CD4-positive, alpha-beta T cell (primary cell): ENCODE data around the gene GBP6. TPM values are rescaled to one million over a fixed set of nuclear protein-coding genes. Genes with fewer than 3 reads are reported as not detected.
"Not testable (repeated sequence)": the region's sequence is repeated elsewhere in the genome, so short reads cannot be mapped to it uniquely, and the experiment has no call there.

Experiments used
- ATAC-seq: fragments of 200-7000 bp; cut with Tn5 transposase; one replicate; pipeline ENCODE4 v1.10.0; 2022; ENCODE audit warnings: mild to moderate bottlenecking; ENCODE audit not compliant: poor library complexity
- CTCF ChIA-PET: fragments of 350-600 bp; sonication (Branson Sonifier 250); formaldehyde crosslinking; loops from one replicate; lab custom pipeline; 2021; ENCODE audit warnings: antibody characterized with exemption, inconsistent platforms; lab: Charles Lee
- POLR2A ChIA-PET: fragments of 350-600 bp; sonication (Branson Sonifier 250); formaldehyde crosslinking; loops from one replicate; lab custom pipeline; 2021; ENCODE audit warnings: antibody characterized with exemption, inconsistent platforms; lab: Charles Lee
- DNase-seq, 14 experiments: peaks; one replicate each; pipeline ENCODE4 v3.0.0-alpha.2; 2013 to 2020; ENCODE audit warnings: mixed read lengths in 2 of 14
- H3K27ac ChIP-seq, 2 donors: one replicate each; pipeline versions ENCODE4 v1.5.1 to v1.7.0; 2013; ENCODE audit warnings: low read length in 2 of 2, low read depth in 1 of 2, mild to moderate bottlenecking in 1 of 2
- H3K27me3 ChIP-seq, 2 experiments: 1 replicate in 1 of 2; 2 replicates in 1 of 2; pipeline versions ENCODE4 v1.6.1 to v1.7.0; 2013; ENCODE audit warnings: low read length in 2 of 2, control low read depth in 1 of 2, mild to moderate bottlenecking in 1 of 2, moderate library complexity in 1 of 2; ENCODE audit not compliant: insufficient read depth in 2 of 2, control insufficient read depth in 1 of 2
- H3K36me3 ChIP-seq: one replicate; pipeline ENCODE4 v1.6.1; 2013; ENCODE audit warnings: low read length, control low read depth; ENCODE audit not compliant: insufficient read depth
- H3K4me1 ChIP-seq: one replicate; pipeline ENCODE4 v1.6.1; 2013; ENCODE audit warnings: low read length, control low read depth; ENCODE audit not compliant: insufficient read depth
- H3K4me3 ChIP-seq: one replicate; pipeline ENCODE4 v1.5.1; 2013; ENCODE audit warnings: mild to moderate bottlenecking, low read length, moderate library complexity
- H3K9me3 ChIP-seq, 2 experiments: 1 replicate in 1 of 2; 2 replicates in 1 of 2; pipeline versions ENCODE4 v1.6.1 to v1.7.0; 2013; ENCODE audit warnings: low read length in 2 of 2, mild to moderate bottlenecking in 2 of 2, control low read depth in 1 of 2, moderate library complexity in 1 of 2; ENCODE audit not compliant: control insufficient read depth in 1 of 2, insufficient read depth in 1 of 2
- H3K27ac Mint-ChIP-seq: one replicate; pipeline ENCODE4 v1.8.0; 2020; ENCODE audit warnings: mixed read lengths
- H3K27me3 Mint-ChIP-seq: one replicate; pipeline ENCODE4 v1.8.0; 2021; ENCODE audit warnings: mixed read lengths
- H3K36me3 Mint-ChIP-seq: one replicate; pipeline ENCODE4 v1.8.0; 2021; ENCODE audit warnings: low read depth, mixed read lengths
- H3K4me1 Mint-ChIP-seq: one replicate; pipeline ENCODE4 v1.8.0; 2021; ENCODE audit warnings: low read depth, mixed read lengths
- H3K4me3 Mint-ChIP-seq: one replicate; pipeline ENCODE4 v1.8.0; 2020; ENCODE audit warnings: mild to moderate bottlenecking, mixed read lengths
- H3K9me3 Mint-ChIP-seq: one replicate; pipeline ENCODE4 v1.8.0; 2020; ENCODE audit warnings: mixed read lengths
- CTCF ChIP-seq: fragments of 200-600 bp; IDR thresholded peaks from one replicate; pipeline ENCODE4 v1.8.0; 2022; ENCODE audit warnings: antibody characterized with exemption, mild to moderate bottlenecking
- intact Hi-C, 2 experiments: fragments of 100-400 bp; cut with DNase I in 1 of 2; cut with micrococcal nuclease in 1 of 2; formaldehyde crosslinking; loops; one replicate each; pipeline versions ENCODE4 v1.15.1 to v1.9.0; 2023 to 2025; cut with DNase I, micrococcal nuclease
- total RNA-seq, 174 experiments: library from RNA in 2 of 174; stranded (reverse) in 2 of 174; gene quantifications; one replicate each; pipeline ENCODE4 v1.2.3 and lab custom pipeline; 2021 to 2026

Gene GBP6
- total RNA-seq, 2 experiments from 2014 or later = 0.08 TPM; not detected in 1

- Mint-ChIP-seq H3K27me3 (no peaks in the 10 kb centered on the region), H3K4me1 (peaks cover 27% of the 10 kb centered on the region), H3K36me3 (no peaks in the 10 kb centered on the region), H3K27ac (no peak overlapping the region), H3K9me3 (no peaks in the 10 kb centered on the region), H3K4me3 (no peak overlapping the region)
- Histone ChIP-seq H3K9me3 (no peaks in the 10 kb centered on the region), H3K4me3 (no peak overlapping the region), H3K4me1 (no peaks in the 10 kb centered on the region), H3K27ac (no peak overlapping the region), H3K27me3 (no peaks in the 10 kb centered on the region), H3K36me3 (no peaks in the 10 kb centered on the region)
- no peak for TF ChIP-seq CTCF
- no peak for ATAC-seq
- intact Hi-C loops = no loop called here
- CTCF ChIA-PET = no interaction called here
- POLR2A ChIA-PET = interaction anchor here (0.6 kb wide), 1 partner anchor 156 kb away, joined by 5 read pairs; no protein-coding TSS in a partner anchor
- no peak for DNase-seq
Measured at GRCh38 chr1:89405275-89405929, 41.5 kb downstream of the GBP6 start.

DNA sequence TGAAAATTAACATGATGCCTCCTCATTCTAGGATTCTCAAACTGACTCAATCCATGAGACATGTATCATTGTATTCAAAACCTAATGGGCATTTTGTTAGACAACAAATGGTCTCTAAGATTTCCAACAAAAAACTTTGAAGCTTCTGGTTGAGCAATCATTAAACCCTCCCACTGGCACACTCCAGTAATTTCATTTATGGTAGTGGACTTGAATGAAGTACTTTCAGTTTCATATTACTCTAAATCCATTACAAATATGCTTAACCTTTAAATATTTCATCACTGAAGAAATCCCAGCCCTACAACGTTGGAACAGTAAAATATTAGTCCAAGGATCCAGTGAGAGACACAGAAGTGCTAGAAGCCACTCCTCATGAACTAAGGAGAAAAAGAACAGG is 43.5 kb downstream of the GBP6 start:
- H3K36me3 Mint-ChIP-seq = no peaks in the 10 kb centered on the region
- H3K27ac ChIP-seq = no peak overlapping the region
- no peaks in the 10 kb centered on the region for H3K4me1 ChIP-seq
- H3K36me3 ChIP-seq = no peaks in the 10 kb centered on the region
- no peaks in the 10 kb centered on the region for H3K9me3 ChIP-seq
- DNase-seq (peak in 2 of 14 experiments; percentile 5 to 45), ATAC-seq (no peak)
- peak overlapping the region; percentile 8 for H3K27ac Mint-ChIP-seq
- ChIA-PET CTCF (interaction anchor here (1.8 kb wide), 1 partner anchor 19 kb away, joined by 3 read pairs; no protein-coding TSS in a partner anchor), POLR2A (no interaction called here)
- intact Hi-C loops = no loop called here
- H3K27me3 ChIP-seq = no peaks in the 10 kb centered on the region
- no peaks in the 10 kb centered on the region for H3K9me3 Mint-ChIP-seq
- H3K4me3 Mint-ChIP-seq = peak overlapping the region; percentile 76
- H3K4me1 Mint-ChIP-seq = peaks cover 27% of the 10 kb centered on the region
- TF ChIP-seq CTCF = no peak
- no peaks in the 10 kb centered on the region for H3K27me3 Mint-ChIP-seq
- H3K4me3 ChIP-seq = peak overlapping the region; percentile 39

DNA sequence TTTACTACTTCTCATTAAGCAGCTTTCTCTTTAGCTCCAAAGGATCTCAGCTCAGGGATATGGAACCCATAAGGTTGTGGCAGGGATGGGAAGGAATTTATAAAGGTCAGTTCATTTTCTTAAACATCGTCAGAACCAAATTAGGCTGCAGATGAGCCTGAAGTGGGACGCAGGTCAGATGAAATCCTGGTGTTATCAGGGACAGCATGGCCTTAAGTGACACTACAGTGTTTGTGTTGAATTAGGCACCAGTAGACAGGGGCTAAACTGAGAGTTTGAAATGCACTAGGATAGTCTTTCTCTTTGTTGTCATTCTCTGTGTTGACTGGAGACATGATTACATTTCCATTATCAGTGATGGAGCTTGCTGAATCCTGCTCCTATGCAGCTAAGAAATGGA is 43.9 kb downstream of the GBP6 start:
- Mint-ChIP-seq H3K4me1 (peaks cover 27% of the 10 kb centered on the region), H3K4me3 (peak overlapping the region; percentile 76), H3K27ac (peak overlapping the region; percentile 8)
- H3K27ac ChIP-seq, H3K4me1 ChIP-seq, H3K27me3 ChIP-seq, H3K9me3 ChIP-seq, H3K27me3 Mint-ChIP-seq, ATAC-seq, H3K36me3 Mint-ChIP-seq, H3K36me3 ChIP-seq, DNase-seq, intact Hi-C loops, H3K9me3 Mint-ChIP-seq: not testable (repeated sequence)
- ChIA-PET CTCF (interaction anchor here (1.8 kb wide), 1 partner anchor 19 kb away, joined by 3 read pairs; no protein-coding TSS in a partner anchor), POLR2A (interaction anchor here (0.6 kb wide), 1 partner anchor 446 kb away, joined by 3 read pairs; no protein-coding TSS in a partner anchor)
- H3K4me3 ChIP-seq = peak overlapping the region; percentile 39

- TF ChIP-seq CTCF = no peak
- ChIA-PET POLR2A (no interaction called here), CTCF (no interaction called here)
- Mint-ChIP-seq H3K4me1 (no peaks in the 10 kb centered on the region), H3K27me3 (no peaks in the 10 kb centered on the region), H3K4me3 (no peak overlapping the region), H3K36me3 (no peaks in the 10 kb centered on the region), H3K9me3 (no peaks in the 10 kb centered on the region), H3K27ac (no peak overlapping the region)
- Histone ChIP-seq H3K4me3 (no peak overlapping the region), H3K9me3 (no peaks in the 10 kb centered on the region), H3K4me1 (no peaks in the 10 kb centered on the region), H3K36me3 (no peaks in the 10 kb centered on the region), H3K27ac (no peak overlapping the region), H3K27me3 (no peaks in the 10 kb centered on the region)
- intact Hi-C loops = no loop called here
- ATAC-seq (no peak), DNase-seq (no peak)
Measured at GRCh38 chr1:89425056-89425455, 61.2 kb downstream of the GBP6 start.
